ENCODE data around the gene GALNT8.
"Not testable (repeated sequence)": the region's sequence is repeated elsewhere in the genome, so short reads cannot be mapped to it uniquely, and the experiment has no call there.

Gene GALNT8

GRCh38 chr12:4745249-4745648, 25.0 kb downstream of the GALNT8 start:
- H3K9me3 ChIP-seq (ENCODE audit: low read length): no peaks in the 10 kb centered on the region
- H3K27ac ChIP-seq (ENCODE audit: low read depth, low read length): no peak overlapping the region
- H3K4me3 ChIP-seq (ENCODE audit: low read depth in 1 of 2, low read length in 2 of 2): no peak overlapping the region
- no peaks in the 10 kb centered on the region for H3K27me3 ChIP-seq (ENCODE audit: control insufficient read depth in 1 of 2, insufficient read depth in 2 of 2, low read length in 2 of 2)
- H3K9ac ChIP-seq (ENCODE audit: low read length): no peak overlapping the region
- H3K4me1 ChIP-seq (ENCODE audit: insufficient read depth, low read length): no peaks in the 10 kb centered on the region
- H3K36me3 ChIP-seq (ENCODE audit: insufficient read depth, low read length): no peaks in the 10 kb centered on the region

- H3K36me3 ChIP-seq (ENCODE audit: insufficient read depth, low read length); H3K27ac ChIP-seq (ENCODE audit: low read depth, low read length); H3K4me3 ChIP-seq (ENCODE audit: low read depth in 1 of 2, low read length in 2 of 2); H3K9me3 ChIP-seq (ENCODE audit: low read length); H3K9ac ChIP-seq (ENCODE audit: low read length); H3K27me3 ChIP-seq (ENCODE audit: control insufficient read depth in 1 of 2, insufficient read depth in 2 of 2, low read length in 2 of 2); H3K4me1 ChIP-seq (ENCODE audit: insufficient read depth, low read length): not testable (repeated sequence)
Observed at GRCh38 chr12:4751654-4752053, 31.5 kb downstream of the GALNT8 start.

DNA sequence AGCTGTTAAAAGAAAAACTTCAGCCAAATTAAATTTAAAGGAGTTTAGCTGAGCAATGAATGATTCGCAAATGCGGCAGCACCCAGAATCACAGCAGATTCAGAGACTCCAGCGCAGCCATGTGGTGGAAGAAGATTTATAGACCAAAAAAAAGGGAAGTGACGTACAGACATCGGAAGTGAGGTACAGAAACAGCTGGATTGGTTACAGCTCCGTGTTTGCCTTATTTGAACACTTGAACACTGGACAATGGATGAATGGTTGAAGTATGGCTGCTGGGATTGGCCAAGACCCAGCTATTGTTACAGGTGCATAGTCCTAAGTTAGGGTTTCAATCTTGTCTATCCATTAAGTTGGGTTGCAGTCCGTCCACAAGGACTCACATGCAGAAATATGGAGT, 42.6 kb downstream of the GALNT8 start:
- no peak overlapping the region for H3K27ac ChIP-seq (ENCODE audit: low read depth, low read length)
- H3K9ac ChIP-seq (ENCODE audit: low read length): no peak overlapping the region
- no peak overlapping the region for H3K4me3 ChIP-seq (ENCODE audit: low read depth in 1 of 2, low read length in 2 of 2)
- H3K27me3 ChIP-seq (ENCODE audit: control insufficient read depth in 1 of 2, insufficient read depth in 2 of 2, low read length in 2 of 2): no peaks in the 10 kb centered on the region
- H3K9me3 ChIP-seq (ENCODE audit: low read length): no peaks in the 10 kb centered on the region
- no peaks in the 10 kb centered on the region for H3K4me1 ChIP-seq (ENCODE audit: insufficient read depth, low read length)
- no peaks in the 10 kb centered on the region for H3K36me3 ChIP-seq (ENCODE audit: insufficient read depth, low read length)

GRCh38 chr12:4763549-4763948, 43.3 kb downstream of the GALNT8 start:
- no peaks in the 10 kb centered on the region for H3K9me3 ChIP-seq (ENCODE audit: low read length)
- H3K4me1 ChIP-seq (ENCODE audit: insufficient read depth, low read length): no peaks in the 10 kb centered on the region
- no peak overlapping the region for H3K4me3 ChIP-seq (ENCODE audit: low read depth in 1 of 2, low read length in 2 of 2)
- no peak overlapping the region for H3K9ac ChIP-seq (ENCODE audit: low read length)
- H3K27me3 ChIP-seq (ENCODE audit: control insufficient read depth in 1 of 2, insufficient read depth in 2 of 2, low read length in 2 of 2): no peaks in the 10 kb centered on the region
- H3K36me3 ChIP-seq (ENCODE audit: insufficient read depth, low read length): no peaks in the 10 kb centered on the region
- no peak overlapping the region for H3K27ac ChIP-seq (ENCODE audit: low read depth, low read length)

- H3K4me3 ChIP-seq (ENCODE audit: low read depth in 1 of 2, low read length in 2 of 2): no peak overlapping the region
- no peak overlapping the region for H3K9ac ChIP-seq (ENCODE audit: low read length)
- H3K27me3 ChIP-seq (ENCODE audit: control insufficient read depth in 1 of 2, insufficient read depth in 2 of 2, low read length in 2 of 2): no peaks in the 10 kb centered on the region
- H3K9me3 ChIP-seq (ENCODE audit: low read length): no peaks in the 10 kb centered on the region
- no peaks in the 10 kb centered on the region for H3K36me3 ChIP-seq (ENCODE audit: insufficient read depth, low read length)
- no peaks in the 10 kb centered on the region for H3K4me1 ChIP-seq (ENCODE audit: insufficient read depth, low read length)
- H3K27ac ChIP-seq (ENCODE audit: low read depth, low read length): no peak overlapping the region
Observed at GRCh38 chr12:4766445-4766844, 46.2 kb downstream of the GALNT8 start.

DNA sequence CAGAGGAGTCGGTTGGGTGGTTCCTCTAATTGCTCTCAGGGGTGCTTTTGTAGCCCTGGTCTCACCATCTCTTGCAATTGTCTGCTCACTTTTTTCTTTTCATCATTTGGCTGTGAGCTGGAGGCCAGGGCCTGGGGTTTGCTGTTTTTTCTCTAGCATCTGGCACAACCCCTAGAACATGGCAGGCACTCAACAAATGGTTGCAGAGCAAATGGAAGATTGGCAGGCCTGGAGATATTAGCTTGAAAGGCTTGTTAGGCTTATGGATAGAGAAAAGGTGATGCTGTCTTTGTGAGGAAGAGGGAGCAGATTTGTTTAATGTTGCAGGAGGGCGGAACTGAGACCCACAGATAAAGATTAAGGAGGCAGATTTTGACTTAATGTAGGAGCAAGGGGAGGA, 47.0 kb downstream of the GALNT8 start:
- Histone ChIP-seq H3K9ac (ENCODE audit: low read length) (no peak overlapping the region), H3K27me3 (ENCODE audit: control insufficient read depth in 1 of 2, insufficient read depth in 2 of 2, low read length in 2 of 2) (no peaks in the 10 kb centered on the region), H3K4me1 (ENCODE audit: insufficient read depth, low read length) (no peaks in the 10 kb centered on the region), H3K9me3 (ENCODE audit: low read length) (no peaks in the 10 kb centered on the region), H3K27ac (ENCODE audit: low read depth, low read length) (no peak overlapping the region), H3K36me3 (ENCODE audit: insufficient read depth, low read length) (no peaks in the 10 kb centered on the region), H3K4me3 (ENCODE audit: low read depth in 1 of 2, low read length in 2 of 2) (no peak overlapping the region)

- H3K9me3 ChIP-seq (ENCODE audit: low read length): no peaks in the 10 kb centered on the region
- no peak overlapping the region for H3K9ac ChIP-seq (ENCODE audit: low read length)
- no peak overlapping the region for H3K4me3 ChIP-seq (ENCODE audit: low read depth in 1 of 2, low read length in 2 of 2)
- no peaks in the 10 kb centered on the region for H3K27me3 ChIP-seq (ENCODE audit: control insufficient read depth in 1 of 2, insufficient read depth in 2 of 2, low read length in 2 of 2)
- no peaks in the 10 kb centered on the region for H3K36me3 ChIP-seq (ENCODE audit: insufficient read depth, low read length)
- no peaks in the 10 kb centered on the region for H3K4me1 ChIP-seq (ENCODE audit: insufficient read depth, low read length)
- no peak overlapping the region for H3K27ac ChIP-seq (ENCODE audit: low read depth, low read length)
Observed at GRCh38 chr12:4768341-4768740, 48.1 kb downstream of the GALNT8 start.

DNA sequence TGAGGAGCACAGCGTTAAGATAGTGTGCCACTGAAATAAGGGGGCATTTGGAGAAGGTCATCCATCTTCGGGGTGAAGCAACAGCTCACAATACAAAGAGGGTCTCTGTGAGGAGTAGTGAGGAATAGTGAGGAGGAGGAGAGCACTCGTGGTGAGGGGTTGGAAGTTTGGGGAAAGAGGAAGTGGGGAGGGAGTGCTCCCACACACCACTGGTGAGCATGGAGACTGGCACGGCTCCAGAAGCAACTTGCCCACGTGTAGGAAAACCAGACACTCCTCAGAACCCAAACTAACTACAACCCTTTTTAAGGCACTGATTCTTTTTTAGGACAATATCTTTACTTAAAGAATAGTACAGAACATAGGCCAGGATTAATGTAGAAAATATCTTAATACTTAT, 48.9 kb downstream of the GALNT8 start:
- H3K4me3 ChIP-seq (ENCODE audit: low read depth in 1 of 2, low read length in 2 of 2): no peak overlapping the region
- H3K27ac ChIP-seq (ENCODE audit: low read depth, low read length): no peak overlapping the region
- no peaks in the 10 kb centered on the region for H3K36me3 ChIP-seq (ENCODE audit: insufficient read depth, low read length)
- H3K9ac ChIP-seq (ENCODE audit: low read length): no peak overlapping the region
- H3K27me3 ChIP-seq (ENCODE audit: control insufficient read depth in 1 of 2, insufficient read depth in 2 of 2, low read length in 2 of 2): no peaks in the 10 kb centered on the region
- H3K9me3 ChIP-seq (ENCODE audit: low read length): no peaks in the 10 kb centered on the region
- H3K4me1 ChIP-seq (ENCODE audit: insufficient read depth, low read length): no peaks in the 10 kb centered on the region

DNA sequence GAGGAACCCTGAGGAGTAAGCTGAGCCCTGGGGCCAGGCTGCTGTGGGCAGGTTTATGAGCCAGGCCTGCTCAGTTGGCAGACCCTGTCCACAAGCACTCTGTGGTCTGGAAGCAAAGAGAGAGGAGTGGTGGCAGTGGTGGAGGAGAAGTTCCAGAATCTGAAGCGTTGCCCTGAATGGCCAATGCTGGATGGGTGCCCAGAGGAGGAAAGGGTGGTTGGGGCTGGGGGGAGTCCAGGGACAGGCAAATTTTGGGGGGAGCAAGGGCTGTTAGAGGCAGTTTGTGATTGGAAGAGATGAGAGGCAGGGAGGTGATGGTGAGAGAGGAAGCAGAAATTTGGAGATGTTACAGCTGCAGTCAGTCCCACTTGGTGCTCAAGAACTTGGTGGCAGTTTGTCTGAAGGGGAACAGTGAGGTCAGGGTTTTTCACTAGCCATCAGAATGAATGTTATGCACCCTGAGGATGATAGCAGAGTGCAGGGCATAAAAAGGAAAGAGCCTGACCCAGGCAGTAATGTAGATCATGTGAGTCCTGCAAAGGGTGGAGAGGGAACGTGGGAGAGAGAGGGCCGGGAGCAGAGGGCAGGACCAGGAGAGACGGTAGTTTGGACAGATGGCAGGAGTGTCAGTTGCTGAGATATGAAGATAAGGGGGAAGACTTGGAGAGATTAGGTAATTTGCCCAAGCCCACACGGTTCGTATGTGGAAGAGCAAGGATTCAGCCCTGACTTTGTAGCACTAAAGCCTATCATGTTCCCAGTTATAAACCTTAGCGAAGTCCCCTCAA, 51.2 kb downstream of the GALNT8 start:
- Histone ChIP-seq H3K9me3 (ENCODE audit: low read length) (no peaks in the 10 kb centered on the region), H3K27me3 (ENCODE audit: control insufficient read depth in 1 of 2, insufficient read depth in 2 of 2, low read length in 2 of 2) (no peaks in the 10 kb centered on the region), H3K36me3 (ENCODE audit: insufficient read depth, low read length) (no peaks in the 10 kb centered on the region), H3K9ac (ENCODE audit: low read length) (no peak overlapping the region), H3K27ac (ENCODE audit: low read depth, low read length) (no peak overlapping the region), H3K4me3 (ENCODE audit: low read depth in 1 of 2, low read length in 2 of 2) (no peak overlapping the region), H3K4me1 (ENCODE audit: insufficient read depth, low read length) (no peaks in the 10 kb centered on the region)

DNA sequence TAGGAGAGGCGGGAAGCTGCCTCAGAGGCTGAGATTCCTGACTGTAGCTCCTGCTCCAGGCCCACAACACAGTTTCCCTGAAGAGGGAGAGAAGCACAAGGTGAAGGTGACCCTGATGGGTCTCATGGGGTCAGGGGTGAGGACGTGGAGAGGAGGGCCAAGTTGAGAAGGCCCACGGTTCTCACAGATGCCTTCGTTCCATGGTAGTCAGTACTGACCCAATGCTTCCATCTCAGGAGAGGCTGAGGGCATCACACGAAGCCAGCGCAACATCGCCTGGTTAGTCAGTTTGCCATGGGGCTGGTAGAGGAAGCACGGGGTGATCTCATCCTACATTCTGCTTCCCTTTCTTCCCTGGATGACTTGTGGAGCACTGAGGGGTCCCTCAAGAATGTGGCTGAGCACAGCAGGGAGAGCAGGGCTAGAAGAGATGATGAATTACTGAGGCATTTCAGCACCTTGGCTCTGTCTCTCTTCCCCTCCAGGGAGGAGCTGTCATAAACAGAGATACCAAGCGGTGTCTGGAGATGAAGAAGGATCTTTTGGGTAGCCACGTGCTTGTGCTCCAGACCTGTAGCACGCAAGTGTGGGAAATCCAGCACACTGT, 51.9 kb downstream of the GALNT8 start:
- H3K27ac ChIP-seq (ENCODE audit: low read depth, low read length): no peak overlapping the region
- H3K27me3 ChIP-seq (ENCODE audit: control insufficient read depth in 1 of 2, insufficient read depth in 2 of 2, low read length in 2 of 2): no peaks in the 10 kb centered on the region
- H3K4me1 ChIP-seq (ENCODE audit: insufficient read depth, low read length): no peaks in the 10 kb centered on the region
- no peak overlapping the region for H3K4me3 ChIP-seq (ENCODE audit: low read depth in 1 of 2, low read length in 2 of 2)
- no peaks in the 10 kb centered on the region for H3K36me3 ChIP-seq (ENCODE audit: insufficient read depth, low read length)
- H3K9me3 ChIP-seq (ENCODE audit: low read length): no peaks in the 10 kb centered on the region
- no peak overlapping the region for H3K9ac ChIP-seq (ENCODE audit: low read length)

- H3K27me3 ChIP-seq (ENCODE audit: control insufficient read depth in 1 of 2, insufficient read depth in 2 of 2, low read length in 2 of 2): no peaks in the 10 kb centered on the region
- H3K27ac ChIP-seq (ENCODE audit: low read depth, low read length): no peak overlapping the region
Observed at GRCh38 chr12:4775936-4776335, 55.7 kb downstream of the GALNT8 start.

DNA sequence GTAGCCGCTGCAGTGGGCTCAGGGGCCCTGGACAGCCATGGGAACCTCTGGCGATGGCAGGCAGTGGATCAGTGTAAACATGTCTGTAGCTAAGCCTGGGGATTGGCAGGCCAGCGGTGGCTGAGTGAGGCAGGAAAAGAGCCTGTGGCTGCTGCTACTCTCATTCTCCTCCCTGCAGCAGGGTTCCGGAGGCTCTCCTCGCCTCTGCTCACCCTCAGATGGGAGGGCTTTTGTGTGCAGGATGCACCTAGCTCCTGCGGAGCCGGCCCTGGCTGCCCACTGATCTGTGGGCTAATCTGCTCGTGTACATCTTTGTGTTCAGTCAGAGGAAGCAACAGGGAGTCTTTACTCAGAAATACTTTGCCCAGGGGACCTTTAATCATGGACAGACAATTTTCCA, 59.5 kb downstream of the GALNT8 start:
- Histone ChIP-seq H3K4me3 (ENCODE audit: low read depth in 1 of 2, low read length in 2 of 2) (no peak overlapping the region), H3K27ac (ENCODE audit: low read depth, low read length) (no peak overlapping the region), H3K9ac (ENCODE audit: low read length) (no peak overlapping the region), H3K36me3 (ENCODE audit: insufficient read depth, low read length) (no peaks in the 10 kb centered on the region), H3K9me3 (ENCODE audit: low read length) (no peaks in the 10 kb centered on the region), H3K4me1 (ENCODE audit: insufficient read depth, low read length) (no peaks in the 10 kb centered on the region), H3K27me3 (ENCODE audit: control insufficient read depth in 1 of 2, insufficient read depth in 2 of 2, low read length in 2 of 2) (no peaks in the 10 kb centered on the region)

More at GRCh38 chr12:4775936-4776335, 55.7 kb downstream of the GALNT8 start:
- H3K4me3 ChIP-seq (ENCODE audit: low read depth in 1 of 2, low read length in 2 of 2): no peak overlapping the region
- H3K9me3 ChIP-seq (ENCODE audit: low read length): no peaks in the 10 kb centered on the region
- no peaks in the 10 kb centered on the region for H3K36me3 ChIP-seq (ENCODE audit: insufficient read depth, low read length)
- H3K4me1 ChIP-seq (ENCODE audit: insufficient read depth, low read length): no peaks in the 10 kb centered on the region
- H3K9ac ChIP-seq (ENCODE audit: low read length): no peak overlapping the region

All from muscle layer of colon (tissue), 2 donors.